Type B pancreatic cell (in vitro differentiated cells): ENCODE data around the gene MARCHF7. TPM values are rescaled to one million over a fixed set of nuclear protein-coding genes. Genes with fewer than 3 reads are reported as not detected.

Experiments
- DNase-seq: peaks from one replicate; pipeline ENCODE4 v3.0.0; 2021; ENCODE audit warnings: mixed read lengths; ENCODE audit not compliant: unreplicated experiment; ENCODE audit errors: extremely low spot score
- H3K27ac Mint-ChIP-seq: 2 replicates; pipeline ENCODE4 v1.8.0; 2021; ENCODE audit warnings: mild to moderate bottlenecking, mixed read lengths
- H3K27me3 Mint-ChIP-seq: 2 replicates; pipeline ENCODE4 v1.8.0; 2021; ENCODE audit warnings: mixed read lengths
- H3K36me3 Mint-ChIP-seq: 2 replicates; pipeline ENCODE4 v1.8.0; 2021; ENCODE audit warnings: mixed read lengths
- H3K4me1 Mint-ChIP-seq: one replicate; pipeline ENCODE4 v1.8.0; 2021; ENCODE audit warnings: mixed read lengths; ENCODE audit not compliant: unreplicated experiment
- H3K4me3 Mint-ChIP-seq: 2 replicates; pipeline ENCODE4 v1.8.0; 2021; ENCODE audit warnings: mild to moderate bottlenecking, mixed read lengths
- H3K9me3 Mint-ChIP-seq: 2 replicates; pipeline ENCODE4 v1.8.0; 2021; ENCODE audit warnings: mixed read lengths
- total RNA-seq: library from RNA; stranded (reverse); gene quantifications from 2 replicates; pipeline ENCODE4 v1.2.1, GENCODE V29; 2021; ENCODE audit warnings: low replicate concordance
- TF ChIP-seq, protein P1 (sequence below): fragments of 200-600 bp; sonication (generic); conservative IDR thresholded peaks from 2 replicates; pipeline ENCODE4 v1.5.0; 2021; ENCODE audit warnings: antibody characterized with exemption, mild to moderate bottlenecking

Gene MARCHF7
- total RNA-seq, 1 donor from 2014 or later: 96.1 TPM

GRCh38 chr2:159753797-159754196 lies 41.5 kb downstream of the MARCHF7 start:
- Mint-ChIP-seq H3K36me3 (peaks cover 37% of the 10 kb centered on the region), H3K9me3 (peaks cover 4% of the 10 kb centered on the region), H3K4me3 (no peak overlapping the region), H3K27me3 (no peaks in the 10 kb centered on the region), H3K27ac (no peak overlapping the region), H3K4me1 (no peaks in the 10 kb centered on the region)
- TF ChIP-seq, protein P1, sequence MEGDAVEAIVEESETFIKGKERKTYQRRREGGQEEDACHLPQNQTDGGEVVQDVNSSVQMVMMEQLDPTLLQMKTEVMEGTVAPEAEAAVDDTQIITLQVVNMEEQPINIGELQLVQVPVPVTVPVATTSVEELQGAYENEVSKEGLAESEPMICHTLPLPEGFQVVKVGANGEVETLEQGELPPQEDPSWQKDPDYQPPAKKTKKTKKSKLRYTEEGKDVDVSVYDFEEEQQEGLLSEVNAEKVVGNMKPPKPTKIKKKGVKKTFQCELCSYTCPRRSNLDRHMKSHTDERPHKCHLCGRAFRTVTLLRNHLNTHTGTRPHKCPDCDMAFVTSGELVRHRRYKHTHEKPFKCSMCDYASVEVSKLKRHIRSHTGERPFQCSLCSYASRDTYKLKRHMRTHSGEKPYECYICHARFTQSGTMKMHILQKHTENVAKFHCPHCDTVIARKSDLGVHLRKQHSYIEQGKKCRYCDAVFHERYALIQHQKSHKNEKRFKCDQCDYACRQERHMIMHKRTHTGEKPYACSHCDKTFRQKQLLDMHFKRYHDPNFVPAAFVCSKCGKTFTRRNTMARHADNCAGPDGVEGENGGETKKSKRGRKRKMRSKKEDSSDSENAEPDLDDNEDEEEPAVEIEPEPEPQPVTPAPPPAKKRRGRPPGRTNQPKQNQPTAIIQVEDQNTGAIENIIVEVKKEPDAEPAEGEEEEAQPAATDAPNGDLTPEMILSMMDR: no peak
- DNase-seq: no peak

DNA sequence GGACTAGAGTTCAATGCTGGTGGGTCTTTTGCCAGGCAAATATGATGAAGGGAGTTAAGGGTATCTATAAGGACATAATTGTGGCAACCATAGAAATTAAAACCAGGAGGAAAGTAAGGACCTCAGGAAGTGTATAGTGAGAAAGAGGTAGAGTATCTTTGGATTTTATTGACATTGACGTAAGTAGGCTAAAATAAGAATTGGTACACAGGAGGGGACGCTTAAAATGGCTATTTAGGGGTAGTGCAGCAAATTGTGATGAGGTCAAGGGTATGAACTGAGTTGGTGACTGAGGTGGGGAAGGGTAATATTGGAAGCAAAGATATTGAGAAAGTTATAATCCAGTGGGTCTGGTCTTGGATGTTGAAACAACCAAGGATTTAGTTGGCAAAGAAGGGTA lies 42.7 kb downstream of the MARCHF7 start:
- Mint-ChIP-seq H3K4me3 (no peak overlapping the region), H3K27me3 (no peaks in the 10 kb centered on the region), H3K36me3 (peaks cover 45% of the 10 kb centered on the region), H3K4me1 (no peaks in the 10 kb centered on the region), H3K9me3 (peaks cover 4% of the 10 kb centered on the region), H3K27ac (no peak overlapping the region)
- DNase-seq: no peak
- TF ChIP-seq, protein P1: no peak

- no peak for DNase-seq
Measured at GRCh38 chr2:159755788-159756187, 43.5 kb downstream of the MARCHF7 start.

GRCh38 chr2:159758239-159758638 lies 45.9 kb downstream of the MARCHF7 start:
- H3K27ac Mint-ChIP-seq: peak overlapping the region; percentile 87
- H3K4me3 Mint-ChIP-seq: no peak overlapping the region
- H3K36me3 Mint-ChIP-seq: peaks cover 39% of the 10 kb centered on the region
- H3K9me3 Mint-ChIP-seq: no peaks in the 10 kb centered on the region
- H3K4me1 Mint-ChIP-seq: no peaks in the 10 kb centered on the region
- TF ChIP-seq, protein P1: no peak
- no peaks in the 10 kb centered on the region for H3K27me3 Mint-ChIP-seq
- no peak for DNase-seq

More at GRCh38 chr2:159755788-159756187, 43.5 kb downstream of the MARCHF7 start:
- Mint-ChIP-seq H3K27me3 (no peaks in the 10 kb centered on the region), H3K36me3 (peaks cover 52% of the 10 kb centered on the region), H3K27ac (no peak overlapping the region), H3K4me3 (no peak overlapping the region), H3K4me1 (no peaks in the 10 kb centered on the region), H3K9me3 (peaks cover 4% of the 10 kb centered on the region)
- TF ChIP-seq, protein P1: peak; percentile 50

DNA sequence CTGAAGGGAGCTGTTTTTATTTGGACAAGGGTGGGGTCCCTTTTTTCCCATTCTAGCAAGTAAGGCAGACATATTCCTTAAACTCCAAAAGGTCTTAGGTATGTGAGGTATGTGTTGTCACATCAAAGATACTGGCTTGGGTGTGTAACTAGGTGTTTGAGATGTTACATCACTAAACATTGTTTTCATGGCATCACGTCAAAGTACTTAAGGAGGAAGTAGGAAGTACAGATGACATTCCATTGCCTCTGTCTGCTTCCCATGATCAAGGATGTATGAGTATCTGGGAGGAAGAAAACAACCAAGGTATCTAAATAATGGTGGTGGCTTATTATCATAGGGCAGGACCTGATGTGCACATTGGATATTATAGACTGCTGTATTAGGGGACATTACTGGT lies 46.4 kb downstream of the MARCHF7 start:
- Mint-ChIP-seq H3K9me3 (no peaks in the 10 kb centered on the region), H3K4me3 (no peak overlapping the region), H3K27ac (peak overlapping the region; percentile 87), H3K27me3 (no peaks in the 10 kb centered on the region), H3K36me3 (peaks cover 44% of the 10 kb centered on the region), H3K4me1 (no peaks in the 10 kb centered on the region)
- no peak for DNase-seq
- TF ChIP-seq, protein P1: no peak

GRCh38 chr2:159759577-159759976 lies 47.3 kb downstream of the MARCHF7 start:
- Mint-ChIP-seq H3K4me1 (no peaks in the 10 kb centered on the region), H3K9me3 (no peaks in the 10 kb centered on the region), H3K27me3 (no peaks in the 10 kb centered on the region), H3K4me3 (no peak overlapping the region), H3K36me3 (peaks cover 48% of the 10 kb centered on the region), H3K27ac (no peak overlapping the region)
- TF ChIP-seq, protein P1: no peak
- DNase-seq: no peak
